ENCODE results near the gene MMP13. TPM values are rescaled to one million over a fixed set of nuclear protein-coding genes. Genes with fewer than 3 reads are reported as not detected.

The MMP13 gene
- total and polyA plus RNA-seq, 9 of the 15 experiments (the other 6 are each of a cell fraction or from before 2014, with no cell fraction given): not detected

GRCh38 chr11:102991776-102992175 is 36.2 kb upstream of the MMP13 start (continued):
- no peak for TF ChIP-seq E2F5 (CRISPR knock-in tag; IDR thresholded peaks at IDR 0.05)
- TF ChIP-seq MLLT1 (IDR thresholded peaks at IDR 0.05): no peak
- no peak for TF ChIP-seq PPARD (CRISPR knock-in tag; IDR thresholded peaks at IDR 0.05)
- no peak for TF ChIP-seq ZBTB7A (IDR thresholded peaks at IDR 0.05; ENCODE audit: borderline replicate concordance, control insufficient read depth, low read depth, low read length)
- no peak for TF ChIP-seq ATF2 (CRISPR knock-in tag; IDR thresholded peaks at IDR 0.05)
- TF ChIP-seq SMAD3 (CRISPR knock-in tag; conservative IDR thresholded peaks at IDR 0.05): no peak
- TF ChIP-seq ZNF512 (tag; IDR thresholded peaks at IDR 0.05): no peak
- TF ChIP-seq RBM15 (IDR thresholded peaks at IDR 0.05; ENCODE audit: insufficient read depth, low read length): no peak
- no peak for TF ChIP-seq HIVEP1 (CRISPR knock-in tag; IDR thresholded peaks at IDR 0.05)
- no peak for TF ChIP-seq ESRRB (CRISPR knock-in tag; IDR thresholded peaks at IDR 0.05; ENCODE audit: borderline replicate concordance)

All from K562 (cell line).